Suprapubic skin (tissue), 3 donors: ENCODE data around the gene TXNL4B.

Source experiments
- CTCF ChIP-seq, 2 donors: fragments of 200-600 bp in 1 of 2; fragments of 450-650 bp in 1 of 2; sonication (generic) in 1 of 2; IDR thresholded peaks; one replicate each; pipeline ENCODE4 v1.5.1; 2016 to 2019; ENCODE audit warnings: antibody characterized with exemption in 2 of 2, mild to moderate bottlenecking in 1 of 2, moderate library complexity in 1 of 2
- EP300 ChIP-seq: sonication (generic); formaldehyde crosslinking; IDR thresholded peaks from one replicate; pipeline ENCODE4 v1.6.1; 2017; ENCODE audit warnings: antibody characterized with exemption

- no peak for TF ChIP-seq CTCF (IDR thresholded peaks at IDR 0.05)
- no peak for TF ChIP-seq EP300
These were observed 48.5 kb downstream of the TXNL4B start for GRCh38 chr16:72044825-72045359.
